GM23338 (cell line): ENCODE data around the gene FAHD1. TPM values are rescaled to one million over a fixed set of nuclear protein-coding genes. Genes with fewer than 3 reads are reported as not detected.
A peak's percentile ranks its signal among the peaks of the same experiment; 100 is the strongest.

Experiments
- ATAC-seq: fragments of 200-7000 bp; cut with Tn5 transposase; 3 replicates; pipeline ENCODE4 v1.9.1; 2020
- DNase-seq: peaks from one replicate; pipeline ENCODE4 v3.0.0-alpha.2; 2015; ENCODE audit warnings: low spot score
- H2AFZ ChIP-seq: fragments of 200-600 bp; sonication (generic); 2 replicates; pipeline ENCODE4 v1.8.0; 2016; ENCODE audit warnings: antibody characterized with exemption, mild to moderate bottlenecking, moderate library complexity
- H3F3A ChIP-seq: fragments of 200-600 bp; sonication (generic); replicated peaks from 2 replicates; pipeline ENCODE4 v1.8.0; 2017; ENCODE audit warnings: antibody characterized with exemption, mixed run types, low read depth
- H3K27ac ChIP-seq: fragments of 200-600 bp; sonication (generic); 2 replicates; pipeline ENCODE4 v1.6.1; 2016; ENCODE audit warnings: low read depth
- H3K27me3 ChIP-seq: fragments of 200-600 bp; sonication (generic); 2 replicates; pipeline ENCODE4 v1.8.0; 2016; ENCODE audit warnings: mild to moderate bottlenecking, mixed run types, moderate library complexity; ENCODE audit not compliant: insufficient read depth
- H3K36me3 ChIP-seq: fragments of 200-600 bp; sonication (generic); 2 replicates; pipeline ENCODE4 v1.8.0; 2016; ENCODE audit warnings: mild to moderate bottlenecking; ENCODE audit not compliant: insufficient read depth
- H3K4me1 ChIP-seq: fragments of 200-600 bp; sonication (generic); 2 replicates; pipeline ENCODE4 v1.8.0; 2016; ENCODE audit warnings: mild to moderate bottlenecking, moderate library complexity; ENCODE audit not compliant: insufficient read depth
- H3K4me2 ChIP-seq: fragments of 200-600 bp; sonication (generic); 2 replicates; pipeline ENCODE4 v1.7.1; 2017; ENCODE audit warnings: mixed run types
- H3K4me3 ChIP-seq: fragments of 200-600 bp; sonication (generic); 2 replicates; pipeline ENCODE4 v1.6.1; 2016; ENCODE audit warnings: mixed run types
- H3K79me2 ChIP-seq: fragments of 200-600 bp; sonication (generic); replicated peaks from 2 replicates; pipeline ENCODE4 v1.8.0; 2017; ENCODE audit warnings: mild to moderate bottlenecking; ENCODE audit not compliant: insufficient read depth
- H3K9me2 ChIP-seq: fragments of 200-600 bp; sonication (generic); 2 replicates; pipeline ENCODE4 v1.8.0; 2017; ENCODE audit not compliant: insufficient read depth
- H4K20me1 ChIP-seq: fragments of 200-600 bp; sonication (generic); replicated peaks from 2 replicates; pipeline ENCODE4 v1.8.0; 2017; ENCODE audit warnings: mild to moderate bottlenecking; ENCODE audit not compliant: insufficient read depth
- H3K27ac Mint-ChIP-seq: 2 replicates; pipeline ENCODE4 v1.8.0; 2020; ENCODE audit warnings: inconsistent platforms, mild to moderate bottlenecking, moderate library complexity, mixed read lengths
- H3K27me3 Mint-ChIP-seq: 3 replicates; pipeline ENCODE4 v1.8.0; 2022; ENCODE audit warnings: low read depth, mild to moderate bottlenecking, moderate library complexity, mixed read lengths, inconsistent platforms; ENCODE audit not compliant: insufficient read depth, poor library complexity
- H3K36me3 Mint-ChIP-seq: 3 replicates; pipeline ENCODE4 v1.8.0; 2021; ENCODE audit warnings: low read depth, mild to moderate bottlenecking, inconsistent platforms, moderate library complexity, mixed read lengths
- H3K4me1 Mint-ChIP-seq: 3 replicates; pipeline ENCODE4 v1.8.0; 2020; ENCODE audit warnings: mild to moderate bottlenecking, inconsistent platforms, mixed read lengths
- H3K4me3 Mint-ChIP-seq: 3 replicates; pipeline ENCODE4 v1.8.0; 2021; ENCODE audit warnings: moderate library complexity, mild to moderate bottlenecking, inconsistent platforms, mixed read lengths
- H3K9me3 Mint-ChIP-seq: 3 replicates; pipeline ENCODE4 v1.8.0; 2020; ENCODE audit warnings: moderate library complexity, mild to moderate bottlenecking, inconsistent platforms, mixed read lengths
- CTCF ChIP-seq, 2 experiments: fragments of 200-600 bp in 1 of 2; sonication (generic) in 1 of 2; conservative IDR thresholded peaks; 2 replicates each; pipeline versions ENCODE4 v1.5.1 to v1.6.1; 2016 to 2017; ENCODE audit warnings: antibody characterized with exemption in 2 of 2, low read depth in 2 of 2, mild to moderate bottlenecking in 2 of 2, moderate library complexity in 1 of 2
- ETS1 ChIP-seq: IDR thresholded peaks from 2 replicates; pipeline ENCODE4 v1.6.1; 2016; ENCODE audit warnings: antibody characterized with exemption
- EZH2phosphoT487 ChIP-seq: fragments of 200-600 bp; sonication (generic); IDR thresholded peaks from one replicate; pipeline ENCODE4 v1.8.1; 2018; ENCODE audit warnings: antibody characterized with exemption; ENCODE audit not compliant: unreplicated experiment
- JUNB ChIP-seq: IDR thresholded peaks from one replicate; pipeline ENCODE4 v1.6.1; 2016; ENCODE audit warnings: antibody characterized with exemption; ENCODE audit not compliant: unreplicated experiment
- NANOG ChIP-seq: IDR thresholded peaks from 2 replicates; pipeline ENCODE4 v1.6.1; 2016; ENCODE audit warnings: antibody characterized with exemption, borderline replicate concordance
- POLR2AphosphoS5 ChIP-seq: IDR thresholded peaks from 2 replicates; pipeline ENCODE4 v1.6.1; 2016; ENCODE audit warnings: antibody characterized with exemption, low read depth
- STAT1 ChIP-seq: IDR thresholded peaks from one replicate; pipeline ENCODE4 v1.6.1; 2016; ENCODE audit warnings: antibody characterized with exemption; ENCODE audit not compliant: unreplicated experiment
- ZNF114 ChIP-seq: fragments of 250-450 bp; sonication (Bioruptor Pico); IDR thresholded peaks from 2 replicates; pipeline ENCODE4 v1.5.0; 2020; ENCODE audit warnings: mild to moderate bottlenecking, moderate library complexity
- ZNF331 ChIP-seq: fragments of 250-450 bp; sonication (Bioruptor Pico); IDR thresholded peaks from 2 replicates; pipeline ENCODE4 v1.5.0; 2020; ENCODE audit warnings: low read depth, mild to moderate bottlenecking, moderate library complexity
- polyA plus RNA-seq: library from polyadenylated mRNA; unstranded; fragments of >200 nt; fragmentation: Nextera tagmentation; extraction: Ambion mirVana; gene quantifications from 2 replicates; pipeline ENCODE4 v1.2.1, GENCODE V29; 2016
- total RNA-seq: library from RNA; depleted of rRNA; stranded (reverse); fragments of >200 nt; shearing (Covaris generic); gene quantifications from 2 replicates; pipeline ENCODE4 v1.2.3, GENCODE V29; 2014

Gene FAHD1
- total and polyA plus RNA-seq, 2 experiments from 2014 or later: 21.0 to 23.9 TPM

- H4K20me1 ChIP-seq: peaks cover 16% of the 10 kb centered on the region
- H3K4me2 ChIP-seq: no peak overlapping the region
- H3K4me3 Mint-ChIP-seq: no peak overlapping the region
- ATAC-seq (no peak), DNase-seq (no peak)
- no peak overlapping the region for H3K27ac ChIP-seq
- H2AFZ ChIP-seq: no peak overlapping the region
- no peak overlapping the region for H3K4me3 ChIP-seq
- TF ChIP-seq EZH2phosphoT487: no peak
- TF ChIP-seq POLR2AphosphoS5: no peak
- no peak for TF ChIP-seq ZNF331 (CRISPR knock-in tag)
- no peak for TF ChIP-seq NANOG
- H3K36me3 Mint-ChIP-seq: peaks cover 16% of the 10 kb centered on the region
- no peaks in the 10 kb centered on the region for H3K27me3 ChIP-seq
- peaks cover 24% of the 10 kb centered on the region for H3K27me3 Mint-ChIP-seq
- peaks cover 35% of the 10 kb centered on the region for H3K79me2 ChIP-seq
- peaks cover 10% of the 10 kb centered on the region; the same call in 2 of the 3 replicates for H3K9me3 Mint-ChIP-seq
- no peaks in the 10 kb centered on the region for H3K36me3 ChIP-seq
- H3K4me1 Mint-ChIP-seq: peaks cover 5% of the 10 kb centered on the region
- H3F3A ChIP-seq: 0 out of 2 replicates have a peak, but pooled peaks cover 3% of the 10 kb centered on the region
- no peak overlapping the region for H3K27ac Mint-ChIP-seq
- H3K4me1 ChIP-seq: peaks cover 4% of the 10 kb centered on the region; the same call in 1 of the 2 replicates
- no peaks in the 10 kb centered on the region for H3K9me2 ChIP-seq
These were observed 41.2 kb upstream of the FAHD1 start for GRCh38 chr16:1785846-1786170.

- Mint-ChIP-seq H3K4me1 (no peaks in the 10 kb centered on the region; the same call in 1 of the 3 replicates), H3K27ac (no peak overlapping the region), H3K27me3 (peaks cover 20% of the 10 kb centered on the region), H3K36me3 (peaks cover 12% of the 10 kb centered on the region), H3K4me3 (no peak overlapping the region), H3K9me3 (peaks cover 6% of the 10 kb centered on the region; the same call in 2 of the 3 replicates)
- no peak for ATAC-seq
- Histone ChIP-seq H3K4me3 (no peak overlapping the region), H3K4me1 (peaks cover under 1% of the 10 kb centered on the region; the same call in 1 of the 2 replicates), H4K20me1 (peaks cover 14% of the 10 kb centered on the region), H3K79me2 (peaks cover 35% of the 10 kb centered on the region), H3K27ac (no peak overlapping the region), H3K27me3 (no peaks in the 10 kb centered on the region), H3K9me2 (no peaks in the 10 kb centered on the region), H3K36me3 (no peaks in the 10 kb centered on the region), H3K4me2 (no peak overlapping the region), H3F3A (0 out of 2 replicates have a peak, but pooled peaks cover 3% of the 10 kb centered on the region), H2AFZ (no peak overlapping the region)
- TF ChIP-seq CTCF (conservative IDR thresholded peaks at IDR 0.05; ENCODE audit: low read depth in 2 of 2) (peak; percentile 16 to 33; a peak in 1 of 4 replicates), EZH2phosphoT487 (no peak)
- no peak for DNase-seq
These were observed 40.6 kb upstream of the FAHD1 start for GRCh38 chr16:1786242-1787055.

- Histone ChIP-seq H3K4me1 (no peaks in the 10 kb centered on the region), H3K27me3 (no peaks in the 10 kb centered on the region), H3K4me2 (no peak overlapping the region), H3K4me3 (no peak overlapping the region), H3K79me2 (peaks cover 35% of the 10 kb centered on the region), H3K27ac (no peak overlapping the region), H4K20me1 (peaks cover 14% of the 10 kb centered on the region), H3F3A (no peaks in the 10 kb centered on the region), H3K9me2 (no peaks in the 10 kb centered on the region), H3K36me3 (no peaks in the 10 kb centered on the region), H2AFZ (no peak overlapping the region)
- Mint-ChIP-seq H3K36me3 (peaks cover 9% of the 10 kb centered on the region; the same call in 2 of the 3 replicates), H3K27me3 (peaks cover 15% of the 10 kb centered on the region), H3K27ac (no peak overlapping the region), H3K4me1 (no peaks in the 10 kb centered on the region), H3K4me3 (no peak overlapping the region), H3K9me3 (peaks cover 2% of the 10 kb centered on the region; the same call in 1 of the 3 replicates)
- no peak for TF ChIP-seq ETS1
- TF ChIP-seq ZNF114: no peak
- TF ChIP-seq POLR2AphosphoS5: no peak
- TF ChIP-seq JUNB: no peak
- no peak for TF ChIP-seq STAT1
- no peak for DNase-seq
- no peak for ATAC-seq
These were observed 40.0 kb upstream of the FAHD1 start for GRCh38 chr16:1787056-1787321.
